DMS153 (cell line): ENCODE measurements around the gene NAB2.
"Not testable (repeated sequence)": the region's sequence is repeated elsewhere in the genome, so short reads cannot be mapped to it uniquely, and the experiment has no call there.

Experiments
- DNase-seq: peaks from one replicate; lab custom pipeline; 2025; lab: John Stamatoyannopoulos, UW

The NAB2 gene

DNA sequence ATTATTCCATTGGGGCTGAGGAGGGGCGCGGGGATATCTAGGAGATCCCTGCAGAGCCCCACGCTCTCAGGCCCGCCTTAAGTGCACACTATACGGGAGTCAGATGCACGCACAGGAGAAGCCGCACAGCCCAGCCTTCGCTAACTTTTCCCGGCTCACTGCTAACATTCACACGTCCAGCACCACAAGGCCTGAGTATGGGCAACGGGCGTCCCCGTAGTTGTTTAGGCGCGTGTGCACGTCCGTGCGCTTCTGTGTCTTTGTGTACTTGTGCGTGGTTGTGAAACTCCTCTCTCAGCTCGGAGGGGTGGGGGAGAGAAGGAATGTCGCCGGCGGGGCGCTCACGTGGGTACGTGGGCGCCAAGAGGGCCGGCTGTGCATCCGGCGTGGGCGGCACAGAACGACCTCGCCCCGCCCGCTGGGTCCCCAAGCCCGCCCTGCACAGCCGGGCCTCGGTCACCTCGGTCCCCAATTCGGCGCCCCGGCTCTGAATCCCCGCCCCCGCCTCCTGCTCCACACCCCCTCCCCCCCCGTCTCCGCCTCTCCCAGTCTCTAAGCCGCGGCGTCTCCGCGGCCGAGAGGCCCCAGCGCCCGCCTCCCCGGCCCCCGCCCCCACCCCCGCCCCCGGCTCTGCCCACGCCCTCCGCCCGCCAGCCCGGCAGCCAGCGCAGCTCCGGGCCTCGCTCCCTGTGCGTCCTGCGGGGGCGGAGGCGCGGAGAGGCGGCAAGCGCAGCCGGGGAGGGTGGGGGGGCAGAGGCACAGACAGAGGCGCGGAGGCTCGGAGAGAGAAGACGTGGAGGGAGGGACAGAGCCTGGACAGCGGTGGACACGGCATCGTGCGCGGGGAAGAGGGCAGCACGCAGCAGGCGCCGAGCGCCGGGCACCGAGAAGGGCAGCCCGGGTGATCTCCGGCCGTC lies at the start of gene NAB2:
NAB2 (plus strand) TSS at position 761 of the 917 bp plus-strand sequence. CDS start 158 bp downstream, outside the sequence.
- DNase-seq = peak; percentile 74

DNA sequence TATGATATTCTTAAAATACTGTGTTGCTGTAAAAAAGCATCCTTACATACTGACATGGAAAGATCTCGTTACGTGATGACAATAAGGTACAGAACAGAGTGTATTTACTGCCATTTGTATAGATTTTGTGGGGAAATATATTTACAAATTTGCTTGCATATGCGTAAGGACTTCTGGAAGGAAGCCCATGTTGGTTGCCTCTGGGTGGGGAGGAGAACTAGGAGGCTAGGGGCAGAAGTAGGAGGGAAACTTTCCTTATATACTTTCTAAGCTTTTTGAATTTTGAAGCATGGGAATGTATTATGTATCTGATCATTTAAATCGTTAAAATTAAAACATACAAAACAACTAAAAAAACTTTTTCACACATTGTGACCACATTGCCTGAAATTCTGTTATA lies 48.7 kb upstream of the NAB2 start:
- no peak for DNase-seq

DNA sequence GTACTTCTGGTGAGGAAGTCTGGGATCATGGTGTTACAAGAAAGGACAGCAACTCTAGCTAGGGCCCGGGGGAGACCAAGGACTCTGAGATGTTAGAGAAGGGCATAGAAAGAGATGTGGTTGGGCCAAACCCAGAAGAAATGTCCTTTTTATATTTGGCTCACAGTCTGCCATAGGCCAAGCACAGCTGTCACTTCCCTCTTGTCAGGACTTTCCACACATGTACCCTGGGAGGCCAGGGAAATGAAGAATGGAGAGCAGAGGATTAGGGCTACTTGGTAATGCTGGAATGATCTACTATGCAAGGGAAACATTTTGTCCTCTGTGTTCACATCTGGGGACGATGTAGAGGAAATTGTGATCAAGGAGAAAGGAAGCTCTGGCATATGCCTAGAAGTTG lies 48.2 kb upstream of the NAB2 start:
- DNase-seq = no peak

DNA sequence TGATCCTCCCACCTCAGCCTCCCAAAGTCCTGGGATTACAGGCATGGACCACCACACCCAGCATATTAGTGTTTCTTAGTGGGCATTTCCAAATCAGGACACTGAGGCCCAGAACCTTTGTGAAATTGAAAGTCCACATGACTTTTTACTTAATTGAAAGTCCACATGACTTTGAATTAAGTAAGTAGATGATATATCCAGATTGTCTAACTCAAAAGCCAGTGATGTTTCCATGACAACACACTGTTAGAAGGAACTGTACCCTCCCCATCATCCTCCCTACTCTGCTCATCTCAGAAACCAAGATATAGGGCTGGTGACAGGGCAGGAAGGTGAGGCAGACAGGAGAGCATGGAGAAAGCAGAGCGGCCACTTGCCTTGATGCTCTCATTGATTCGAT lies 46.2 kb upstream of the NAB2 start:
- no peak for DNase-seq

DNA sequence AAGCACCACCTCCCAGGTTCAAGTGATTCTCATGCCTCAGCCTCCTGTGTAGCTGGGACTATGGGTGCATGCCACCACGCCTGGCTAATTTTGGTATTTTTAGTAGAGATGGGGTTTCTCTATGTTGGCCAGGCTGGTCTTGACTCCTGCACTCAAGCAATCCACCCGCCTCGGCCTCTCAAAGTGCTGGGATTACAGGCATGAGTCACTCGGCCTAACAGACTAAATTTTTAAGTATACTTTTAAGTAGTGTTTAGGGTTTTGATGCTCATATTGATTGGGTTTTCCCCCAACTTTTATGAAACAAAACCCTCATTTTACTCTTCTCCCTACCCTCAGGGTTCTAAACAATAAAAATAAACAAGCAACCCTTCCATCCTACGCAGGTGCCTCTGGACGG lies 44.4 kb upstream of the NAB2 start:
- no peak for DNase-seq

DNA sequence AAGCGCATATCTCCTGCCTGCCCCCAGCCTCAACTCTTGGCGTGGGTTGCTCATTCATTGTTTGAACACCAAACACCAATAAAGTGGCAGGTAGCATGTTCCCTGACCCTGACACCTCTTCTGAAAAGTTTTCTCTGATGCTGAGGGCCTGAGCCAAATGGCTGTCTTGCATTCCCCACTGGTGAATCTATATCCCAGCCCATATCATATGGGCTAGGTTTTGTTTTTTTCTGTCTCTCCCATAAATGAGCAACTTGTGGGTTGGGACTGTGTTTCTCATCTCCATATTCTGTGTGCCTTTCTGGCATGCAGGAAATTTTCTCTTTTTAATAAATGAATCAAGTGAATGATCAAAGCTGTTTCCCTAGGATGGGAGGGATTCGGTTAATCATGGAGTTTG lies 44.0 kb upstream of the NAB2 start:
- DNase-seq = no peak

- DNase-seq = no peak
Observed at GRCh38 chr12:57046086-57046791, 42.7 kb upstream of the NAB2 start.

- no peak for DNase-seq
Observed at GRCh38 chr12:57046947-57047890, 41.7 kb upstream of the NAB2 start.

- no peak for DNase-seq
Observed at GRCh38 chr12:57047981-57048380, 40.9 kb upstream of the NAB2 start.

DNA sequence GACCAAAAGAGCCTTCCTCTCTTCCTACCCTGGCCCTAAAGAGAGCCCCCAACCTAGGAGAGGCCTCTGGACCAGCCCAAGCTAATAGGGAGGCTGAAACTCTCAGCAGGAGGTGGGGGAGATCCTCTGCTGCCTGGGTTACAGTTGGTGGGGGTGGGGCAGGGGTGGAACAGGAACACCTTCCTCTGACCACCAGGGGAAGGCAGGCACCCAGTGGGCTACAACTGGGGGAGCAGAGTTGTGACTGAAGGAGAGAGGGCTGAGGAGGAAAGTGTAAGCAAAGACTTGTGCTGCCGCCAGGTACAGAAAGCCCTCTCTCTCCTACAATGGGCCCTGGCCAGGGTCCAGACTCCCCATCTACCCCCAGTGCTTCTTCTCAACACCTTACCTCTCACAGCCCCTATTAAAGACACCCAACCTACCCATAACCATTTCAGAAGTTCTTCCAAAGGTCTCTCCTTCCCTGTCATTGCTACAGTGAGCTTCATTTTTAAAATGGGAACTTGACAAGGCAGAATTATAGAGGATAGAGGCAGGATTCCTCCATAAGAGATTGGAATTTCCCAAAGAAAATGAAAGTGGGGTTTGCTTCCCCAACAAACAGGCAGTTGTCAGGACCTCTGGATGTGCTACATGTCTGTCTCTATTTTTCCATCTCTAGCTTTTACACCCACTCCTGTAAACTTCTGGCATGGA lies 40.3 kb upstream of the NAB2 start:
- no peak for DNase-seq

DNA sequence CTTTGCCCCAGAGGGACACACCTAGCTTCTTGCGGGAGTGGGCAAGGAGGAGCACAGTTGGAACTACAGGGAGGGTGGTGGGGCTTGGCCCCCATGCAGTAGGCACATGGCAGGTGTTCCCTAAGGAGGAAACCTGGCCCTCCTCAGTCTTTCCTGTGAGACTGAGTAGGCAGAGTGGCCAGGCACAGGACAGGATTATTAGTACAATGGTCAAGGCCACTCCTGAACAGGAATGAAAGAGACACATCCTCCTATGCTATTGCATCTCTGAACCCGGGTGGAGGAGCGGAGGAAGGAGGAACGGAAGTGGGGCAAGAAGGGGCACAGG lies 39.8 kb upstream of the NAB2 start:
- DNase-seq = no peak

DNA sequence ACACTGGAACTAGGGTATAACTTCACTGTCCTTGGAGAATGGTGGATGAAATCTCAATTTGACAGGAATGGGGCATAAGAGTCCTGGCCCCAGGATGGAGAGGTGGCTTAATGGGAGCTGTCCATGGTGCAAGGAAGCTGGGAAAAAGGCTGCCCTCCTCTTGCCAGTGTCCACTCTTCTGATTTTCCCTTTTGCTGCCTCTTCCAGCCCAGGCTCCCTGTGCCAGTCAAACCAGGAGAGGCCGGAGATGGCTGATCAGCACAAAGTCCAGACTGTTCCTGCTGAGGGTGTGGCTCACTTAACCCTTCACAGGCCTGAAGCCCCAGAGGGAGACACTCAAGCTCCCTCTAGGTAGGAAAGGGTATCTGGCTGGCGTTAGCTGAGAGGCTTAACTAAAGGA lies 39.0 kb upstream of the NAB2 start, which contains the start of gene MYO1A:
MYO1A (minus strand) TSS at position 240 of the 400 bp plus-strand sequence. CDS start 1,806 bp downstream, outside the sequence.
- DNase-seq = no peak

GRCh38 chr12:57051011-57051410 lies 37.9 kb upstream of the NAB2 start:
- no peak for DNase-seq

- not testable (repeated sequence) for DNase-seq
Observed at GRCh38 chr12:57053146-57053545, 35.8 kb upstream of the NAB2 start.

DNA sequence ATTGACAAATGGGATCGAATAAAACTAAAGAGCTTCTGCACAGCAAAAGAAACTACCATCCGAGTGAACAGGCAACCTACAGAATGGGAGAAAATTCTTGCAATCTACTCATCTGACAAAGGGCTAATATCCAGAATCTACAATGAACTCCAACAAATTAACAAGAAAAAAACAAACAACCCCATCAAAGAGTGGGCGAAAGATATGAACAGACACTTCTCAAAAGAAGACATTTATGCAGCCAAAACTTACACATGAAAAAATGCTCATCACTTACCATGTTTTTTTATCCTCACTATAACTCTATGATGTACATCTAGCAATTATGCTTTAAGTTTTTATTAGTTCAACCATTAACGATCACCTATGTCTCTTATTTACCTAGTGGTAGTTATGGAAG lies 35.0 kb upstream of the NAB2 start:
- DNase-seq = not testable (repeated sequence)

GRCh38 chr12:57055824-57056223 lies 33.1 kb upstream of the NAB2 start:
- DNase-seq = no peak

- no peak for DNase-seq
Observed at GRCh38 chr12:57057067-57057751, 31.7 kb upstream of the NAB2 start.

GRCh38 chr12:57058454-57058853 lies 30.5 kb upstream of the NAB2 start:
- DNase-seq = no peak

GRCh38 chr12:57063991-57064685 lies 24.8 kb upstream of the NAB2 start:
- DNase-seq = no peak

DNA sequence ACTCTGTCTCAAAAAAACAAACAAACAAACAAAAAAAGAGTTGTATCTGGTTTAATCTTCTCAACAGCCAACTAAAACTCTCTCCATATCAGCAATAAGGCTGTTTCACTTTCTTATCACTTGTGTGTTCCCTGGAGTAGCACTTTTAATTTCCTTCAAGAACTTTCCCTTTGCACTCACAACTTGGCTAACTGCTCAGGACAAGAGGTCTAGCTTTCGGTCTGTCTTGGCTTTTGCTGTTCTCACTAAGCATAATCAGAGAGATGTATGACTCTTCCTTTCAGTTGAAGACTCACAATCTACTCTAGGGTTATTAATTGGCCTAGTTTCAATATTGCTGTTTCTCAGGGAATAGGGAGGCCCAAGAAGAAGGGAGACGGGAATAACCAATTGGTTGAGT lies 22.7 kb upstream of the NAB2 start:
- DNase-seq = no peak
